DOHH2 (cell line): Measurements from ENCODE around the gene TESMIN.

Source experiments
- H3F3A ChIP-seq: fragments of 200-600 bp; sonication (generic), shearing (Covaris generic); 2 replicates; pipeline ENCODE4 v1.6.0; 2016; ENCODE audit warnings: antibody characterized with exemption, mild to moderate bottlenecking; ENCODE audit not compliant: control insufficient read depth, insufficient read depth
- H3K27ac ChIP-seq: fragments of 200-600 bp; sonication (generic); 2 replicates; pipeline ENCODE4 v1.5.1; 2014; ENCODE audit warnings: low read depth, mild to moderate bottlenecking, low read length, moderate library complexity
- H3K27me3 ChIP-seq: fragments of 200-600 bp; sonication (generic); 2 replicates; pipeline ENCODE4 v1.6.1; 2014; ENCODE audit warnings: mild to moderate bottlenecking, low read length, mixed read lengths; ENCODE audit not compliant: control insufficient read depth
- H3K36me3 ChIP-seq: fragments of 200-600 bp; sonication (generic); 2 replicates; pipeline ENCODE4 v1.6.1; 2014; ENCODE audit warnings: mild to moderate bottlenecking, low read length, moderate library complexity, mixed read lengths; ENCODE audit not compliant: control insufficient read depth
- H3K4me1 ChIP-seq: fragments of 200-600 bp; sonication (generic); 2 replicates; pipeline ENCODE4 v1.6.1; 2014; ENCODE audit warnings: mild to moderate bottlenecking, low read length, mixed read lengths; ENCODE audit not compliant: control insufficient read depth
- H3K4me2 ChIP-seq: fragments of 200-600 bp; sonication (generic); 2 replicates; pipeline ENCODE4 v1.6.0; 2014; ENCODE audit warnings: mild to moderate bottlenecking, low read length, moderate library complexity
- H3K4me3 ChIP-seq: fragments of 200-600 bp; sonication (generic); 2 replicates; pipeline ENCODE4 v1.5.1; 2014; ENCODE audit warnings: mild to moderate bottlenecking, low read length, mixed read lengths
- H3K79me2 ChIP-seq: fragments of 200-600 bp; sonication (generic); 2 replicates; pipeline ENCODE4 v1.6.1; 2014; ENCODE audit warnings: mild to moderate bottlenecking, low read length, mixed read lengths; ENCODE audit not compliant: control insufficient read depth
- H3K9me2 ChIP-seq: fragments of 200-600 bp; sonication (generic); replicated peaks from 2 replicates; pipeline ENCODE4 v1.6.1; 2014; ENCODE audit warnings: mild to moderate bottlenecking, low read length, mixed read lengths; ENCODE audit not compliant: control insufficient read depth
- H3K9me3 ChIP-seq: fragments of 200-600 bp; sonication (generic); 2 replicates; pipeline ENCODE4 v1.6.1; 2014; ENCODE audit warnings: antibody characterized with exemption, low read length, mixed read lengths; ENCODE audit not compliant: control insufficient read depth, insufficient read depth
- H4K20me1 ChIP-seq: fragments of 200-600 bp; sonication (generic); 2 replicates; pipeline ENCODE4 v1.6.0; 2014; ENCODE audit warnings: low read depth, mild to moderate bottlenecking, antibody characterized with exemption, low read length, moderate library complexity; ENCODE audit not compliant: control insufficient read depth, insufficient read depth
- CTCF ChIP-seq: fragments of 200-600 bp; sonication (generic); IDR thresholded peaks from one replicate; pipeline ENCODE4 v1.5.1; 2014; ENCODE audit warnings: antibody characterized with exemption, mild to moderate bottlenecking, low read depth, low read length; ENCODE audit not compliant: poor library complexity, severe bottlenecking
- EZH2phosphoT487 ChIP-seq: fragments of 200-600 bp; sonication (generic); IDR thresholded peaks from 2 replicates; pipeline ENCODE4 v1.6.1; 2017; ENCODE audit warnings: borderline replicate concordance, mild to moderate bottlenecking, antibody characterized with exemption, low read length, moderate library complexity, mixed read lengths

The TESMIN gene

GRCh38 chr11:68664906-68665305, 86.4 kb downstream of the TESMIN start:
- Histone ChIP-seq H3K27ac (no peak overlapping the region), H4K20me1 (no peaks in the 10 kb centered on the region), H3K4me3 (no peak overlapping the region), H3K9me2 (no peaks in the 10 kb centered on the region), H3K79me2 (no peaks in the 10 kb centered on the region), H3K4me1 (no peaks in the 10 kb centered on the region), H3K36me3 (no peaks in the 10 kb centered on the region), H3K4me2 (no peak overlapping the region), H3K9me3 (no peaks in the 10 kb centered on the region), H3F3A (no peaks in the 10 kb centered on the region), H3K27me3 (no peaks in the 10 kb centered on the region)
- TF ChIP-seq EZH2phosphoT487 (no peak), CTCF (no peak)

- no peaks in the 10 kb centered on the region for H4K20me1 ChIP-seq
- no peaks in the 10 kb centered on the region for H3K36me3 ChIP-seq
- no peaks in the 10 kb centered on the region for H3K9me2 ChIP-seq
- no peaks in the 10 kb centered on the region for H3K79me2 ChIP-seq
- no peak overlapping the region for H3K4me3 ChIP-seq
- no peaks in the 10 kb centered on the region for H3K4me1 ChIP-seq
- H3K9me3 ChIP-seq: no peaks in the 10 kb centered on the region
- H3F3A ChIP-seq: no peaks in the 10 kb centered on the region
- H3K27ac ChIP-seq: no peak overlapping the region
- no peak overlapping the region for H3K4me2 ChIP-seq
- no peaks in the 10 kb centered on the region for H3K27me3 ChIP-seq
- no peak for TF ChIP-seq CTCF
- no peak for TF ChIP-seq EZH2phosphoT487
These were observed 87.2 kb downstream of the TESMIN start for GRCh38 chr11:68664141-68664540.

- Histone ChIP-seq H3F3A (no peaks in the 10 kb centered on the region), H3K79me2 (no peaks in the 10 kb centered on the region), H3K4me2 (no peak overlapping the region), H3K27ac (no peak overlapping the region), H3K36me3 (no peaks in the 10 kb centered on the region), H3K9me3 (no peaks in the 10 kb centered on the region), H4K20me1 (no peaks in the 10 kb centered on the region), H3K4me3 (no peak overlapping the region), H3K9me2 (no peaks in the 10 kb centered on the region), H3K27me3 (no peaks in the 10 kb centered on the region), H3K4me1 (no peaks in the 10 kb centered on the region)
- TF ChIP-seq CTCF: no peak
- TF ChIP-seq EZH2phosphoT487: no peak
These were observed 87.8 kb downstream of the TESMIN start for GRCh38 chr11:68663482-68664010.
